GM21381 (cell line): ENCODE results near the gene HS3ST1.

Experiments
- ATAC-seq: cut with Tn5 transposase; IDR thresholded peaks from one replicate; pipeline ENCODE4 v1.9.1; 2021; ENCODE audit warnings: mild to moderate bottlenecking, moderate library complexity; ENCODE audit not compliant: unreplicated experiment

Gene HS3ST1

DNA sequence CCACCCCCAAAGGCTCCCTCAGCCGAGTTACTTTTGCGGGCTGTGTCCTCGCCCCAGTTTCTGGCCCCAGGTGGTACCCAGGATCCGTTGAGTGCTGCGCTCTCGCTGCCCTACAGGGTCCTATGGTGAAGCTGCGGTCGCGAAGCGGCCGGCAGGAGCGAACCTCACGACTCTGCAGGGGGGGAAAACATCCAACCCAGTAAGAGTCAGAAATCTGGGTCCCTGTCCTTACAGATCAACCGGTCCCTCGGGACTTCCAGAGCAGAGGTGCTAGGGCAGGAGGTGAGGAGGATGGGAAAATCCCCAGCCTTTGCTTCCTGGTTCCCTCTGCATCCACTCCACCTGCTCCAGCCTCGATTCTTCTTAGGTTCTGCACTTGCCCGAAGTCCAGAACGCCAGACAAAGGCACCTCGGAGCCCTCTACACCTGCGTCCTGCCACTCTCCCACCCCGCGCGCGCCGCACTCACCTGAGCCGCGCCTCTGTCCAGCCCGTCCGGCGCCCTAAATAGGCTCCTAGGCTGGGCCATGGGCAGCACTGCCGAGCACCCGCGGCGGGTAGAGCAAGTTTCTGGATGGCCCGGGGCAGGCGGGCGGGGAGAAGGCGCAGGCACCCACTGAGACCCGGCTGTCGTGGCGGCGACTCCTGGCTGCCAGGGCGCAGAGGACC is at the start of gene HS3ST1:
Gene HS3ST1, minus strand, starts transcription at position 664 of the 668 bp plus-strand sequence. CDS start 28,889 bp downstream, outside the sequence.
- ATAC-seq: peak; percentile 28

DNA sequence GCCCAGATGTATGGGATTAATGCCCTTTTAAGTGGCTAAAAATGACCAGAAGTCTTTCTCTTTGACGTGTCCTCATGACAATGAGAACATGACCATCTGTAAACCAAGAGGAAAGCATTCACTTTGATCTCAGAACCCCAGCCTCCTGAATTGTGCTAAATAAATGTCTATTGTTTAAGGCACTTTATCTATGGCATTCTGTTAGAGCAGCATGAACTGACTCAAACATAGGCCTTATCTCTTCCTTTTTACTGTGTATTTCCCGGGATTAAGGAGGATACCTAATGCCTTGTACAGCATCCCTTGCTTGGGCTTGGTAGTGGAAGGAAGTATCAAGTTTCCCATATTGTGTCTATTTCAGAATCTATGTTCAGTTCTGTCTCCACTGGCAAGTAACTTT is 47.2 kb upstream of the HS3ST1 start:
- no peak for ATAC-seq

DNA sequence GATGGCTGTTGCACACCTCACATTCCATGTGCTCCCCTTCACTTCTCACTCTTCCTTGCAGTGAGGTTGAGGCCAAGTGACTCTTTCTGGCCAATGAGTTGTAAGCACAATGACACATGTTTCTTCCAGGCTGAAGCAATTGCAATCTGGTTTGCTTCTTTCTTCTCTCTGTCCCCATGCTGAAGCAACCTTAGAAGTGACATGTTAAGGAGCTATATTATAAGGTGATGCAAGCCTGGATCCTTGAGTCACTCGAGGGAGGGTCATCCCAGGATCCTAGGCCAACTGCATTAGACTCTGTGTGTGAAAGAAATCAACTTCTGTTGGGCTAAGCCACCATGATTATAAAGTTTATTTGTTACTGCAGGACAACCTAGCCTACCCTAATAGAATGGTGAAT is 45.5 kb upstream of the HS3ST1 start:
- no peak for ATAC-seq

DNA sequence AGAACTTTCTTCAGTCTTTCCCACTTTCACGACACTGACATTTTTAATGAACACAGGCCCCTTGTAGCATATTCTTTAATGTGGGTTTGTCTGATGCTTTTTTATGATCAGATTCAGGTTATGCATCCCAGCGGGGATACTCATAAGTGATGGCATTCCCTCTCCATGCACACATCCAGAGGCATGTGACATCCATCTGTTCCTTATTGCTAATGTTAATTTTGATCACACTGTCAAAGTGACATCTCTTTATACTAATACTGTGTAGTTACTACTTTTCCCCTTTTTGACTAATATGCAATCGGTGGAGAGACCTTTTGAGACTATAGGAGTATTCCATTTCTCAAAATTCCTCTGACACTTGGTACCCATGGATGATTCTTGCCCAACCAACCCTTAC is 43.8 kb upstream of the HS3ST1 start:
- no peak for ATAC-seq

DNA sequence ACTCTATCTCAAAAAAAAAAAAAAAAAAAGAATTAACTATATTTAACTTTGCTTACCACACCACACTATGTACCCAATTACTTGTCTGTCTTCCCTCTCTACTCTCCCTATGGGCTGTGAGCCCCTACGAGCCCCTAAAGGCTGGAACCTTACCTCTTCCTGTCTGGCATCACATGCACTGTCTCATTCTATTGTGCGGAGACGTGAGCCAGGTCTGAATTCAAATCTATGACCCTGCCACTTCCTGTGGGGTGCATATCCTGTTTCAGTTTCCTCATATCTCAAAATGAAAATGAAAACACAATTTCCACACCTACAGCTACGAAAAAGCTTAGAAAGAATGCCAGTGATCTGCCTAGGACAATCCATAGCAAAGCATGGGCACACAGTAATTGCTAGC is 42.9 kb upstream of the HS3ST1 start:
- peak; percentile 65 for ATAC-seq

DNA sequence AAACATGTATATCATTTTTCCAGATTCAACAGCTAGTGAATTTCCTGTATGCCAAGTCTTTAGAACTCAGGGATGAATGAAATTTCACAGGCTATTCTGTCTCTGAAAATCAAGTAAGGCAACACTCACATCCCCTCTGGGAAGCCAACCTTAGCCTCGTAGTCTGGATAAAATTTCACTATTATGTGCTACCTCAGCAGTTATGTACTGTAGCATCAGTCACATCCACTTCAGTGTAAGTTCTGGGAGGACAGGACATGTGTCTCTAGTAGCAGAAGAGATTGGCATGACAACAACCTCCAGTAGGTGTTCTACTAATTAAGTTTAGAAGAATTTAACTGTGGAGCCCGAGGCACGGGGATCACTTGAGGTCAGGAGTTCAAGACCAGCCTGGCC is 42.4 kb upstream of the HS3ST1 start:
- ATAC-seq: no peak

DNA sequence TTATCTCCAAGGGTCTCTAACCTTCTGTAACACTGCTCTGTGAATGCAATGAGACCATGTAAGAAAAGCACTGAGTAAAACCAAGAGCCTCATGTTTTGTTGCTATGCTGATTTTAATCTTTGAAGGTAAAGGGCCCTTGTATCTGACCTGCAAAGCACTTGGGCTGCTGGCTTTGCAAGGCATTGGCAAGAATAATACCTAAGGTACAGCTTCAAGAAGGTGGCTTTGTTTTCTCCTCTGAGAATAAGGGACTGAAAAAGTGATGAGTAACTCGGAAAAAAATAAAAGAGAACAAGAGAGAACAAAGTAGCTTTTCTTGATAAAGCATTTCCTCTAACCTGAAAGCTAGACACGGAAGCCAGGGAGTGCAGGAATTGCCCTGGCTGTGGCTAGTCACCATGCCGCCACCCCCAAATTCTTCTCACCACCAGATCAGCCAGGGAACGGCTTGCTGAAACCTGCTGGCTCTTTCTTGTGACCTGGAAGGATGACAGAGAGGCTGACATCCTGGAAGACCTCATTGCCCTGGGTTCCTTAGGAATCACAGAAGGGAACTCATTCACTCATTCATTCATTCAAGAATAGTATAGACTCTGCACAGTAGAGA is 41.8 kb upstream of the HS3ST1 start:
- peak; percentile 40 for ATAC-seq

DNA sequence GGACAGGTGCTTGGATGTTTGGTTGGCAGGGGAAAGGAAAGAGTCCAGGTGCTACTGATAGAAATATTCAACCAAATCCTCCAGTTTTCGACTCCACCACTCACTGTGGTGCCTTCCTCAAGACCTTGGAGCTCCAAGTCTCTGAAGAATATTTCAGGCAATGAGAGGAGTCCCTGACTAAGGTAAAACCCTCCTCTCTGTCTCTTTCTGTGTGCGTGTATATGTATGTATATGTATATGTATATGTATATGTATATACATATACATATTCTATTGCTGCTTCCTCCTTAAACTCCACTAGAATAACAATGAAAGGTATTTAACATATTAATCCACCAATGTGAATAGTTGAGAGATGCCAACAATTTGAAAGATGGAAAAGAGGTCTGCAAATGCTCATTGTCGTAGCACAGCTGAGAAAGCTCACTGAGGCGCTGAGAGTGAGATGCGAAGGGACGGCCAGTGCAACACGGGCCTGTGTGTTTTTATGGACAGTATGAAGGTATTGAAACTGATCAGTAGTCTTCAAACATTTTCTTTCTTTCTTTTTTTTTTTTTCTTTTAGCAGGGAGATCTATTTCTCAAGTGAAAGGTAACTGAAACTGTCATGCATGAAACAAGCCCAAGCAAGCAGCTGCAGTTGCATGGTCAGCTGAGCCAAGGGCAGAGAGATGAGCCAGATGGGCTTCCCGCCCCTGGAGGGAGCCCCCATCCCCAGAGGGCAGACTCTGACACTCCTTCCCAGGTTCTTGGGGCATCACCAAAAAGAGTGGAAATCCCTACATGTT is 41.1 kb upstream of the HS3ST1 start:
- peak; percentile 63 for ATAC-seq

DNA sequence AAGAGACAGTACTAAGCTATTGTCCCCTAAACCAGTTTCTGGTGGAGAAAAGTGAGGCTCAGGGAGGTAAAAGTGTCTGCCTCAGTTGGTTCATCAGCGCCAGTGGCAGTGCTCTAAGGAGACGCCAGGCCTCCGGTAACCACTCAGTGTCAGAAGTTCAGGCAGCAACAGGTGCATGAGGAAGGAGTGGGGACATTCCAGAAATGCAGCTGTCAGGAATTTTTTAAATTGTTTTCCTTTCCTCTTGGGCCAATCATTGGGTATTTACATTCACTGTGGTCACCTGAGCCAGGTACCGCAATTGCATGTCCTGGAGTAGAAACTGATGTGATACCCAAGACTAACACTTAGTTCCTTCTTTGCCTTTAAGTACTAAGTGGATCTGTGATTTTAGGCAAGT is 40.2 kb upstream of the HS3ST1 start:
- ATAC-seq: no peak

DNA sequence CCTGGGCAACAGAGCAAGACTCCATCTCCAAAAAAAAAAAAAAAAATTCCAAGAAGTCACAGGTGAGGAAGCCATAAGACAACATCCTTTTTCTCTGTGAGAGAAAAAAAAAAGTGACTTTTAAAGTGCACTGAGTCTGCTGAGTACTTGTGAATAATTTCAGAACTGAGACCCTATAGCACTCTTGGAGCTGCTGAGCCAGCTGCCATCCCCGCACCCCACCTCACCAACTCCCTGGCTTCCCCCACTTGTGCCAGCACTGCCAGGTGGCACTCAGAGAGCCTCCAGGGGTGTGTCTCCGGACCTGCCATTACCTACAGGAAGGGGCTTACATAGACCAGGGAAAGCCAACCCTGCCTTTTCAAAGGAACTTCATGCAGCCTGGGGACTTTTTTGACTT is 39.2 kb upstream of the HS3ST1 start:
- peak; percentile 30 for ATAC-seq

DNA sequence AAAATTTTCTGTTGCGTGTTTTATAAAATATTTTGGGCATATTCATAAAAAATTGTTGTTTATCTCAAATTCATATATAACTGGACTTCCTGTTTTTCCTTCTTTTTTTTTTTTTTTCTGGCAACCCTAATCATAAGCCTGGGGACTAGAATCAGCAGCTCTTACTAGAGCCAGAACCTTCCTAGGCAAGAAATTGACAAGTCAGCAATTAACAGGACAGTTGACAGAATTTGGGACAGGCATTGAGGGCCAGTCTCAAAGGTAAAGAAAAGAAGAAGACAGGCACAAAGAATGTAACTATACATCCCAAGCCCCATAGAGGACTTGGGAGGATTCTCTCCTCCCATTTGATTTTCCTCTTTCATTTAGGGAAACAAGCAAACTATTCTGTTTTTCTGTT is 35.0 kb upstream of the HS3ST1 start:
- no peak for ATAC-seq

DNA sequence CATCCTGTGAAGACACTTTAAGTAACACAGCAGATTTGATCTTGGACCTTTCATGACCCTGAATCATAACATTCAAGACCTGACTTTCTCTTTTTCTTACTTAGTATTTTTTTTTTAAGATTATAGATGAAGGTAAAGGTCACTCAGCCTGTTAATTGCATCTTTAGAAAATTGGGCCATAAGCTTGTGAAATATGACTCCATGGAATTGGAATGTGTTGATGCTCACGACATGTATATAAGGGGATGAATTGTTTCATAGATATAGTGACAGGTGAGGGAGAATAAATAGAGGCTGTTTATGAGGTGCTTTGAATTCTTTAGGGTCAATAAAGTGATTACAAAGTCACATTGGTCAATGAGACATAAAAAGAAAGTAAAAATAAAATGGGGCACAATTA is 27.7 kb upstream of the HS3ST1 start:
- no peak for ATAC-seq

DNA sequence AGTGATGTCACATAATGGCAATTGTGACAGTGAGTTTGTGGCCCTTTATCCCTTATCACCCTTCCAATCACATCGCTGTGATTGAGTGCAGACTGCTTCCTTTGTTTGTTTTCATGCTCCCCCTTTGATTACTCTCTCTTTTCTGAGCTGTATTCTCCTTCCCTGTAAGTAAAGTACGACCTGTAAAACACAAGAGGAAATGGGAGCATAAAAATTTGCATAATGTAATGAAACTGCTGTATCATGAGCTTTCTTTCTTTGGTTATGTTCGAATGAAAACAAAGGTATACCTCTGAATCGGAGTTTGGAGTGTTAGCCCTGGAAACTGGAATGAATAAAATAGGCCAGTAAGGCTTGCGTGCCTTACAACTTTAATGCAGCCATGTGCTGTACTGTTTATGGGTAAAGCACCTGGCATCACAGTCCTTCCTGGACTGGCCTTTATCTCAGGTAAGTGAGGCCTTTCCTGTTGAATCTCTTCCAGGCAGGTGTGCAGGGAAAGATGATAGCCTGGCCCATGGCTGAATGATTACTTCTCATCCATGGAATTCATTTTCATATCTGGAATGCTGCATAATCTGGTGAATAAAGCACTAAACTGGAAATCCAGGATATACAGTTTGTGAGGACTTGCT is 26.6 kb upstream of the HS3ST1 start:
- no peak for ATAC-seq

DNA sequence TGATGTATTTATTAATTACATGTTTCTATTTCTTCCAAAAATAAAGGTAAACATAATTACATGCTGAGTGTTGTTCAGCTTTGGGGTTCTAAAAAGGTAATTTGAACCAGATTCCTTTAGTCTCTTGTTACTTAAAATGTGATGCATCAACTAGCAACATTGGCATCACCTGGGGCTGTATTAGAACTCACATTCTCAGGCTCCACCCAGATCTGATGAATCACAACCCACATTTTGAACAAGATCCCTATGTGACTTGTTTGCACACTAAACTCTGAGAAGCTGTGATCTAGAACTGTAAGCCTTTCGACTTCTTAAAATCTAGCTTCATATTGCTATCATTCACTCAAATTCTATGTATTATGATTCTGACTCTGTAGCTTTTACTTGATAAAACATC is 23.0 kb upstream of the HS3ST1 start:
- ATAC-seq: no peak

DNA sequence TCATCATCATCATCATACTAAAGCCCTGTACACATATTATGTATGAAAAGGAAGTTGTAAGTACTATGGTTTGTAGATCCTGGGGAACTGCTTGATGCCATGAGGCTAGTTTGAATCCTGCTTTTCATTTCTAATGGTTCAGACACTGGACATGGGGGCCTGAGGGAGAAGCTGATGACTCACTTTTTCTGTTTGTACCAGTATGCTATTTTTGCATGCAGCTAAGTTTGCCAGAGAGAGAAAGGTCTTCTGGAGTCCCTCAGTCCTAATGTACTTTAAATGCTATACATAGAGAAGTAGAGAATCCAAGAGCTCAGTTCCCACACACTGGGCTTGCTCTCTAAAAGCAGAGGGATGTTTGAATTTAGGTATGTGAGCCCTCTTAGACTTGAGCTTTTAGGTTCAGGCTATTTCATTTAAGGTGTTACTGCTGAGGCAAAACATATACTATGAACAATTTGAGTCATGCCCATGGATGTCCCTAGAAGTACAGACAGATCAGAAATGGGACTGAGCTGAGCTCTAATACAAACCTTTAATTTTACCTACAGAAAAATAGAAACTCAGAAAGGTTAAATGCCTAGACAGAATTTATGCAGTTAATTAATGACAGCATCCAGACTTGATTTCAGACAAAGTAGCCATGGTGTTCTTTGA is 17.6 kb upstream of the HS3ST1 start:
- ATAC-seq: no peak

DNA sequence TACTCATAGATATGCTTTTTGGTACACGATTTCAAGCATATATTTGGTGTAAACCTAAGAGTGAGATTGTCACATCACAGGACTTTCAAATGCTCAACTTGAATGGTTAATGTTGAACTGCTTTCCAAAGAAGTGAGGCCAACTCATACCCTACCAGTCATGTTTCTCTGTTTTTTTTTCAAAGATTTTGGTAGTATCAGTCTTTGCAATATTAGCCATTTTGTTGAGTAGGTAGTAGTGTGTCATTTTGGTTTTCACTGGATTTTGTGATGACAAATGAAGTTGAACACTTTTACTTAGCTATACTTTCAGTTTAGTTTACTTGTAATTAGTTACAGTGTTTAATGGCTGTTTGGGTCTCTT is 12.5 kb upstream of the HS3ST1 start:
- ATAC-seq: no peak

DNA sequence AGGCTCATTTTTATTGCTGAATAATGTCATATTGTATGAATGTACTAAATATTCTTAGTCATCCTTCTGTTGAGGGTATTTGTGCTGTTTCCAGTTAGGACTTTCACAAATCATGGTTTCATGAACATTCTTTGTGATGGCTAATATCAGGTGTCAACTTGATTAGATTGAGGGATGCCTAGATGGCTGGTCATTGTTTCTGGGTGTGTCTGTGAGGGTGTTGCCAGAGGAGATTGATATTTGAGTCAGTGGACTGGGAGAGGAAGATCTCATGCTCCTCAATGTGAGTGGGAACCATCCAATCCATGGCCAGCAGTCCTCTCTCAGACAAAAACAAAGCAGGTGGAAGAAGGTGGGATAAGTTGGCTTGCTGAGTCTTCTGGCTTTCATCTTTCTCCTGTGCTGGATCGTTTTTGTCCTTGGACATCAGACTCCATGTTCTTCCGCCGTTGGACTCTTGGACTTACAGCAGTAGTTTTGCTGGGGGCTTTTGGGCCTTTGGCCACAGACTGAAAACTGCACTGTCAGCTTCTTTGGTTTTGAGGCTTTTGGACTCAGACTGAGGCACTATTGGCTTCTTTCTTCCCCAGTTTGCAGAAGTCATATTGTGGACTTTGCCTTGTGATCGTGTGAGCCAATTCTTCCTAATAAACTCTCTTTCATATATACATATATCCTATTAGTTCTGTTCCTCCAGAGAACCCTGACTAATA is 11.9 kb upstream of the HS3ST1 start:
- ATAC-seq: no peak

DNA sequence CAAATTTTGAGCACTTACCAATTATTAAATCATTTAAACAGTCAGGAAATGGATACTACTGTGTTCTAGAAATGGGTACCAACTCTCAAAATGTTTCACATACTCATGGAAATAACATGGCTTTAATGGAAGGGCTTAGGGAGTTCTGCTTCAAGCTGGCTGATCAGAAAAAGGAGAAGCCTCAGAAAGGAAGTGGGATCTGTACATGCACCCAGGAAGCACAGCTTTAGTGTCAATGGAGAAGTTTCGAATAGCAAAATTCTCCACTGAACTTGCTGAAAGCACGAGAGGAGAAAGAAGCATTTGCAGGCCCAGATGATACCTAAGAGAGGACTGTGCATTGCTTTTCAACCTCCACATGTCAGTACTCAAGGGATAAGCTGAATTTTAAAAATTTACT is 11.1 kb upstream of the HS3ST1 start:
- ATAC-seq: no peak

DNA sequence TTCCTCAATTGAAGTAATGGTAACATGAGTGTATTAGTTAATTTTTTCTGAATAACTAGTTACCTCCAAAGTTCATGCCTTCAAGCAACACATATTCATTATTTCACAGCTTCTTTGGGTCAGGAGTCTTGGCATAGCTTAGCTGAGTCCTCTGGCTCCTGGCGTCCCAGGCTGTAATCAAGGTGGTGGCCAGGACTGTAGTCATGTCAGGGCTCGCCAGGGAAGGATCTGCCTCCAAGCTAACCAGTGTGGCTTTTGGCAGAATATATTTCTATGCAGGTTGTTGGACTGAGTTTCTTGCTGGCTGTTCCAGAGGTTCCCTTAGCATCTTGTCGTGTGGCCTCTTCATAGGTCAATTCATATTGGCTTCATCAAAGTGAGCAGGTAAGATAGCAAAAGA is 10.0 kb upstream of the HS3ST1 start:
- no peak for ATAC-seq

DNA sequence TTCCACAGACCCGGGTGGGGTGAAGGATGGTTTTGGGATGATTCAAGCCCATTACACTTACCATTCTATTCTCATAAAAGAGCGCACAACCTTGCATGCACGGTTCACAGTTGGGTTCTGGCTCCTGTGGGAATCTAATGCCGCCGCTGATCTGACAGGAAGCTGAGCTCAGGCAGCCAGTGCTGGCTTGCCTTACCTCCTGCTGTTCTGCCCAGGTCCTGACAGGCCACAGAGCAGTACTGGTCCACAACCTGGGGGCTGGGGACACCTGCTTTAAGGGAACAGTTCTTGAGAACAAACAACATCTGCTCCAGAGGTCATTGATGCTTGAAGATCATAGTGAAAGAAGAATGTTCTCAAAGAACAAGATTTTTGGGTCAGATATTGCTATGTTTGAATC is 8.0 kb upstream of the HS3ST1 start:
- ATAC-seq: no peak

DNA sequence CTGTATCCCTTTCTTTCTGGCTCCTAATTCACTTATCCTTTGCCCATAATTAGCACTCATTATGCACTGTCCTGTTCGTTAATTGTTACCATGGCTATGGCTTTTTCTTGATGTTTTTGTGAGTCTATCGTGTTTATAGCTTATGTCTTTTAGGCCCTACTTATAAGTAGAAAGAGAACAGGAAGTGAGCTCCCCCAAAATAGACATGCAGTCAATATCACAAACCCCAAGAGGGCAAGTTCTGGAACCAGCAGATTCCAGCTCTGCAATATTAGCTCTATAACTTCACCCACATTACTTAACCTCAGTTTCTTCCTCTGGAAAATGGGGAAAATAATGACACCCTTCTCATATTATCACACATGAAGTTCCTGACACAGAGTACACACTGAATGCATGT is 7.4 kb upstream of the HS3ST1 start:
- no peak for ATAC-seq
